Measurements from ENCODE around the gene KLHL1.

Gene KLHL1

DNA sequence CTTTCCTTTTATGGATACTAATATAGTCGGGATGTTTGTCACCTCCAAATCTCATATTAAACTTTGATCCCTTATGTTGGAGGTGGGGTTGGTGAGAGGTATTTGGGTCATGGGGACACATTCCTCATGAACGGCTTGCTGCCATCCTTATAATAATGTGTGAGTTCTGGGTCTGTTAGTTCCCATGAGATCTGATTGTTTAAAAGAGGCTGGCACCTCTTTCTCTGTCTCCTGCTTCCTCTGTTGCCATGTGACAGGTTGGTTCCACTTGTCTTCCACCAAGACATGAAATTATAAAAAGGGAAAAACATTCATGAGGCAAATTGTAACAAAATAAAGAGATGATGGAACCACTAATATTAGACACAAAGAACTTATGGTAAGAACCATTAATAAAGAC lies 108.4 kb downstream of the KLHL1 start:
- no peak for DNase-seq (ENCODE audit: low read depth)

DNA sequence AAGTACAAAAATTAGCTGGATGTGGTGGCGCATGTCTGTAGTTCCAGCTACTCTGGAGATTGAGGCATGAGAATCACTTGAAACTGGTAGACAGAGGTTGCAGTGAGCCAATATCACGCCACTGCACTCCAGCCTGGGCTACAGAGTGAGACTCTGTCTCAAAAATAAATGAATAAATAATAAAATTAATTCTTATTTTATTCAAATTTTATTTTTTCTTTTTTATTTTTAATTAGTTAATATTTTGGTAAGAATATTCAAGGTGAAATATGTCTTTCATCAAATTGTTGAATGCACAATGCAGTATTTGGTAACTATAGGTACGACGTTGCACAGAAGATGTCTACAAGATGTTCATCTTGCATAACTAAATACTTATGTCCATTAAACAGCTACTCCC lies 111.2 kb downstream of the KLHL1 start:
- DNase-seq (ENCODE audit: low read depth): no peak

DNA sequence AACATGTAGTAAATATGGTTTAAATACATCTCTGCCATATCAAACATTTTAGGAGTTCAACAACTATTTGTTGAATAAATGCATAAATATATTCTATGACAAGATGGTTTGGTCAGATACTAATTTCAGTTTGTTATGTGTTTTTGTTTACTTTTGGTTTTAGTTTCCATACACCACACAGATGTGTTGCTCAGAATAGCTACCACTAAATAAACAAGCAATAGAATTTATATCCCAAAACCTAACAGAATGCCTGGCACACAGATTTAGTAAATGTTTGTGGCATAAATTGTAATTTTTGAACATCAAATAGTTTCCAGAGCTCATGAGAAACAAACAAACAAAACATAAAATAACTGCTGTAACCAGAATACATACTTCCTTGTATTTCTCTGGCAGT lies 127.5 kb downstream of the KLHL1 start:
- DNase-seq (ENCODE audit: low read depth): no peak

DNA sequence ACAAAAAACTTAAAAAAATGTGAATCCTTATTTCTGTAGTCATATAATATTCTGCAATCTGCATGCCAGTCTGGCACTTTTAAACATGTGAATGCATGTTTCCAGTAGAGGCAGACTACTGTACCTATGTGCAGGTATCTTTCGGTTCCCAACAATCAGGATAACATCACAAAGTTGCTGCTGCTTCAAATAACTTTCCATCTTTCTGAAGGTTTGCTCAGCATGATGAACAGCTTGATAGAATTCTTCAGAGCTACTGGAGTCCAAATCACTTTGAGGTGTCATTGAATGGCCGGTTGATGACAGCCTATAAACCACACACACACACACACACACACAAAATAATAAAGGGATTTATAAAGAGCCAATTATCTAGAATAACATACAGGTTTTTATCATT lies 132.8 kb downstream of the KLHL1 start:
- no peak for DNase-seq (ENCODE audit: low read depth)

DNA sequence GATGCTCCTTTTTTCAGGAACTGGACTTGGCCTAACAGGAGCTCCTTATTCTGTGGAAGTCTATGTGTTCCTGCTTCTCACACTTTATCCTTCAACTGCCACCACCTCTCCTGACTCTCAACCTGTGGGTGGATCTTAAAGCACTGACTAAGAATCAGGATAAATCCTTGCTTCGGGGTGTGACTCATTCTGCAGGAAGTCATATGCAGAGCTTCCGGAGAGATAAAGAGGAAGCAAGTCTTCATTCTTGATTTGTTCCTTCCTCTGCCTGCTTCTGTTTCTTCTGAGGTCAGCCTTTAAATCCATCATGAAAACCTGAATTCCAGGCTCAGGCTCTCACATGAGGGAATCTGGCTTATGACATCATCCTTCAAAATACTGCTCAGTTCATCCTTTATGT lies 137.7 kb downstream of the KLHL1 start:
- peak; percentile 38 for DNase-seq (ENCODE audit: low read depth)

DNA sequence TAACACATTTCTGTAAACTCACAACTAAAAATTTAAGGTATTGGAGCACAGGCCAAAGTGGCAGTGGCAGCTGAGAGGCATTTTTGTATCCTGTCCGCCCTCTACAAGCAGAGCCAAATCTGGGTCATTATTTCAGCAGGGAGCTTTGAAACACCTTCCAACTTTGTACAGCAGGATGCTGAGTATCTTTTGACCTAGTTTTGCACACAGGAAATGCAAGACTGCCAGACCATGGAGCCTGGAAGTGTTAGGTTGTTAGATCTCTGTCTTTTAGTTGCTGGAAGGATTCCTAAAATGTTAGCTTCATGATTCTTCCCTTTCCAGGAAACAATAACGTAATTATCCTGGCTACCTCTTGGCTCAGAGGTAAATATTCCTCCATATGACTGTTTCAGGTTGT lies 149.2 kb downstream of the KLHL1 start:
- no peak for DNase-seq (ENCODE audit: low read depth)

DNA sequence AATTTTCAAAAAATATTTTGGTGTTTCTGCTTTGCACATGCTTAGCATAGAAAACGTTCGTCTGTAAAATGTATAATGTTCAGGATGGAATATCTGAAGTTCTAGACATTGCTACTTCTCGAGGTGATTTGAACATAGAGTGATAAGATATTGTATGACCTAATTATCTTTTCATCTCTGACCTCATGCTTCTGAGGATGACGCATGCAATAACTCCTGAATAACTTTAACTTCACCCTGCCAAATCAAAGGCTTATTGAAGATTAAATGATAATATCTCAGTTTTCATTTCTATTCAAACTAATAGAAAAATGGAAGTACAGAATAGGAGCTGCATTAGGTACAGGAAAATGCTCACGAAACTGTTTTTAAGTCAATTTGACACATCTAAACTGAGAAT lies 151.4 kb downstream of the KLHL1 start:
- no peak for DNase-seq (ENCODE audit: low read depth)

DNA sequence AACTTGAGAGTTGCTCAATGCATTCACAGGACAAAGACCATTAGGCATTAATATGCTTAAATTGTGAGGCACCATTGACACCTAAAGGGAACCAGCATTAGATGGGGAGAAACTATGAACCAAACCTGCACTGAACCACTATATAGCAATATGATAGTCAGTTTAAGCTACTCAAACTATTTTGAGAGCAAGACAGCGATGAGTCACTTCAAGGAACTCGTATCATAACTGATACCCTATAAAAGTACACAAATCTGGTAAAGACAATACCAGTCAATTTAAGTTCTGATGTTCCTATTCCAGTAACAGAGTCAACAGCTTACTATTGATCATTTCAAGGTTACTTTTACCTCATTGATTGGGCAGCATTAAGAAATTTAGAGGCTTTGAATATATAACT lies 151.9 kb downstream of the KLHL1 start:
- no peak for DNase-seq (ENCODE audit: low read depth)

DNA sequence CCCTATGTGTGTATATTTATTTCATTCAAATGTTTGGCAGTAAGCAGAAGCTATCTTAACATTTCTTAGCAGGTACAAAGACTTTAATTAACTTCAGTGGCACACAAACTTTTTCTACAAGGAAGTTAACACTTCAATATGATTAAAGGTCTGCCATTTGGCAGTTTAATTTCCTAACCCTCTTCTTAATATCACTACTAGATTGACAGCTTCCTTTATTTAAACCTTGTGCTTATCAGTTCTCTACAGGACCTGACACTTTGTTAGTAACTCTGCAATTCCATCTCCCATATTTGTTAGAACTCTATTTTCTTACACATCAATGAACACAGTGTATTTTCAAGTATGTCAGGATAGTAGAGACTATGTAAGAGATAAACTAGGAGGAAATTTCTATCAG lies 153.0 kb downstream of the KLHL1 start:
- no peak for DNase-seq (ENCODE audit: low read depth)

DNA sequence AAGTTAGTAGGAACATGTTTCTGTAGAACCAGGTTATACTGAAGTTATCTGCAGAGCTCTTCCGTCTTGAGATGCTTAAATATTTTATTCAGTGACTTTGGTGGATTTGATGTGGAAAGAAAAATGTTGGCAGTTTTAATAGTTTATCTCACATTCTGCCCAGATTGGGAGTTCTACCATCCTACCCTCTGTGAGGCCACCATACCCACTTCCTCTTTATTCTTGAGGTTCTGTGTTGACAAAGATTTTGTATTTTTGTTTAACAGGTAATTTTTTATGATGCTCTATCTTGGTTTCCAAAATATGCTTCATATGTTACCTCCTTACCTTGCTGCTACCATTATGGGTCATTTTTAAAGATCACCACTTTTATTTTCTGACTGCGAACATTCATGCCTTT lies 156.8 kb downstream of the KLHL1 start:
- no peak for DNase-seq (ENCODE audit: low read depth)

DNA sequence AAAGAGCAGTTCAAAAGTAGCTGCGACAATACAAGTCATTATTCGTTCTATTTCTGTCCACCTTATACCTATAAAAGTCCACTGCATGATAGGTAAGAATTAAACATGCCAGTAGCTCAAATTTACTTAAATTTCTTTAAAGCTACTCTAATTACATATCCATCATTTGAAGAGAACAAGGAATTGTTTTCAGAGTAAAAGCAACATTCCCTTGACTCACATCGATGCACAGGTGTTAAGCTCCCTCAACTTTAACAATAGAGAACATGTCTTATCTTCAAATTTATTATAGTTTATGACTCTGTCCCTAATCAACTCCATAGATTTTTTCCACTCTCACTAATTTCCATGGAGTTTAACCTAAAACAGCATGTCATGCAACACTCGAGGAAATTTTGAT lies 158.1 kb downstream of the KLHL1 start:
- no peak for DNase-seq (ENCODE audit: low read depth)

DNA sequence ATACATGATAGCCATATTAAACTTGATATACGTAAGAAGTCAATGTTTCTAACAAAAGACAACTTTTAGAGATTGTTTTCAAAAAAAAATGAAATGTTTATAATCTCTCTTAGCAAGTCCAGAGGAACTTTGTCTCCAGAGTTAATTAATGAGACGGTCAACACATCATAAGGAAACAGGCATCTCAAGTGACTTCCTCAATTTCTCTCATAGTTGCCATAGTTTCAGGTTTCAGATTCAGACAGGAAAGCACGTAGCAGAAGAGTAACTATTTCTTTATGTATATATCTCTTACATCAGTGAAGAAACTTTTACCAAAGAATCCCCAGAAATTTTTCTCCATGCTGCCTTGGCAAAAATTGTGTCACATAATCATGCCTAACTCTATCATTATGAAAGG lies 160.2 kb downstream of the KLHL1 start:
- DNase-seq (ENCODE audit: low read depth): no peak

DNA sequence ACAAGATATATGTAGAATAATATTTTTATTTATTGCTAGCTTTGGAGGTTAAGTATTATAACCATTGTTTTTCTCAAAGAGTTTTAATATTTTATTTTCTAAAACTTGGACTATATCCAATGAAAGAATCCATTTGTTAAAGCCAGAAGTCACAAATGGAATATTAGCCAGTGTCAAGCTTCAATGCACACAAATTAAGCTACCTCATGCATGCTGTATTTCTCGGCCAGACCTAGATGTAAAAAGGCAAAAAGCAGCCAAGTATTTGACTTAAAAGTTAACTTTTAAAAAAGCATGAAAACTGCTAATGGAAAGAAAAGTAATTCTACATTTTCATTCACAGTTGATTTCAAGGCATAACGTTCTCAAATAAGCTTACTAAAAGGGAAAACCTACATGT lies 160.7 kb downstream of the KLHL1 start:
- DNase-seq (ENCODE audit: low read depth): peak; percentile 2

DNA sequence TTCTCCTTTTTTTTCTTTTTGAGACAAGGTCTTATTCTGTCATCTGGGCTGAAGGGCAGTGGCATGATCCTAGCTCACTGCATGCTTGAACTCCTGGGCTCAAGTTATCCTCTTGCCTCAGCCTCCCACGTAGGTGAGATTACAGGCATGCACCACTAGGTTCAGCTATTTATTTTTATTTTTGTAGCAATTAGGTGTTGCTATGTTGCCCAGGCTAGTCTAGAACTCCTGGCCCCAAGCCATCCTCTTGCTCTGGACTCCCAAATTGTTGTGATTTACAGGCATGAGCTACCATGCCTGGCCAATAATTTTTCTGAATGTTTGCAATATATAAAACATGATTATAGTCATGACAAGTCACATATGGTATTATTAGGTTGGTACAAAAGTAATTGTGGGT lies 161.7 kb downstream of the KLHL1 start:
- DNase-seq (ENCODE audit: low read depth): no peak

DNA sequence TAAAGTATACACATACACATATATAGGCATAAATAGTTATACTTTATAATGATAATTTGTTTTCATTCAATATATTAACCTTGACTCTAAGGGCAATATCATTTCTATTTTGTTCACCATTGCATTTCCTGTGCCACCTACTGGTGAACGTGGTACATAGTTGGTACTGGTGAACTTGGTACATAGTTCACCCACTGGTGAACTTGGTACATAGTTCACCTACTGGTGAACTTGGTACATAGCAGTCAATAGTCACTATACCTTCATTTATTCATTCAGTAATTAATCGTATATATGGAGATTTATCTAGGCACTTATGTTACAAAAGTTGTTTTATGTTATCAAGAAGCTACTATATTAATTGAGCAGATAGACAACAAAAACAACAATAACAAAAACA lies 173.2 kb downstream of the KLHL1 start:
- DNase-seq (ENCODE audit: low read depth): no peak

DNA sequence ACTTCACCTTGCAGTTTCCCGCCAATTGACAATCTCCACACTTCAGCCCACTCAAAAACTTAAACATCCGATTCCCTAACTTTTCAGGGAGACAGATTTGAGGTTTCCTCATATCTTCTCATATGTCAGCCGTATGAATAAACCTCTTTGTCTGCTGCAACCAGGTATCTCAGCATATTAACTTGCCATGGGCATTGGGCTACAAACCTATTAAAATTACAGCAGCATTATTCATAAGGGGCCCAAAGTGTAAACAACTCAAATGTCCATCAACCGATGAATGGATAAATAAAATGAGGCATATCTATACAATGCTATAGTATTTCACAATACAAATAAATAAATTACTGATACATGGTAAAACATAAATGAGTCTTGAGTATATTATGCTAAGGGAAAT lies 180.0 kb downstream of the KLHL1 start:
- DNase-seq (ENCODE audit: low read depth): no peak

DNA sequence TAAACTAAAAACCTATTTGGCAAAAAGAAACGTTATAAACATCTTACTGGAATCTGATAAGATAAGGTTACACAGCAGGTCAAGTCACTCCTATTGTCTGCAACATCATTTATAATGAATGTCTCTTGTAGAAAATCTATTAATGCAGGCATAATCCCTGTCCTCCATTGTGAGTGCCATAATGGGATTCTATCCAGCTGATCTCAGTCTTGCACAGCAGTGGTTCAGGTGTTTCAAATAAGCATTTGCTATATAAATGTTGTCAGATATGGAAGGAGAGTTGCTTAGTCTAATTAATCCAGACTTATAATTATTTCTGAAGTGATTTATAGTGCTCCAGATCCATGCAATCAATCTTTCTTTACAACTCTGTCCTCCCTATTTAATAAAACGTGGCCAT lies 187.1 kb downstream of the KLHL1 start:
- no peak for DNase-seq (ENCODE audit: low read depth)

DNA sequence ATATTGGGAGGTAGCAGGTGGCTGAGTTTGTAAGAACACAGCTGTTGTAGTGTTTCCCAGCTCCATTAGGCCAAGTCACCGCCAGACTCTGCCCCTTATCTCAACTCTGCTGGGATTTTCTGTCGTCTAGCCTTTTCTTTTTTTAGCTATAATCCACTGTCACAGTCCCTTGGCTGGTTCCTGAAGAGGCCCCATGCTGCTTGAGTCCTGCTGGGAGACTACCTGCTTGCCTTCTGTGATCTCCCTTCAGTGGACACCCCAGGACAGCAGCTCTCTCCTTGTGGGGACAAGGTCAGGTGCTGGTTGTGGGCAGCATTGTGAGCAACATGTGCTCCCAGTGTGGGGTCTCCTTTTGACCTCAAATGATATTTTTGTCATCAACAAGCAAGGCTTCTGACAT lies 195.6 kb downstream of the KLHL1 start:
- no peak for DNase-seq (ENCODE audit: low read depth)

DNA sequence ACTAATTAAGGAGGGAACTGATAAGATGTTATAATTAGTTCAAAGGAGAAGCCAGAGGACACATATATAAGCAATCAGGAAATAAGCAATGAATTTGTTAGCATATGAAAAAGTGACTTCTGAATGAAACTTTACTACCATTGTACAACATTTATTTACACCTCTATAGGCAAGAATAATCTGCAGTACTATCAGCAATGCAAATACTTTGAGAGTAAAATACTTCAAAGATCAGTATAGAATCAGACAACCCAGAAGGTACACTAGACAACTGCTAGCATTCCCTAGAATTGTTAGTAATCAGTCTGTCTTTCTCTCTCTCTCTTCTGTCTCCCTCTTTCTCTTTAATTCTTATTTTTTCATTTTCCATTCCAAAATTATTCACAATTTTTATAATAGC lies 197.5 kb downstream of the KLHL1 start:
- no peak for DNase-seq (ENCODE audit: low read depth)

DNA sequence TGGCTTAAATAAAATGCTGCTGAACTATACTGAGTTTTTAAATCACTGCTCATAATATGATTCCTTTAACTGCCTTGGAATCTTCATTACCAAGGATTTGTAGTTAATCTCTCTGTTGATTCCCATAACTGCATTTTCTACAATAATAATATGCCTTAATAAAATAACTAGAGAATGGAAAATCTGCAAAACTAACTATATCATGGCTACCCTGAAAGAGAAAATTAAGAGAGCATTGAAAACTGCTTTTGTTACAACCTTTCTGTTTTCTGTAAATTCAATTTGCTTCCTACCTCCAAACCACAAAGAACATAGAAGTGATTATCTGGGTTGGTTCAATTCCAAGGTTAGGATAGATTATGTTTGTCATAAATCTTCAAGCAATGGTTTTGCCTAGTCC lies 203.5 kb downstream of the KLHL1 start:
- DNase-seq (ENCODE audit: low read depth): no peak

DNA sequence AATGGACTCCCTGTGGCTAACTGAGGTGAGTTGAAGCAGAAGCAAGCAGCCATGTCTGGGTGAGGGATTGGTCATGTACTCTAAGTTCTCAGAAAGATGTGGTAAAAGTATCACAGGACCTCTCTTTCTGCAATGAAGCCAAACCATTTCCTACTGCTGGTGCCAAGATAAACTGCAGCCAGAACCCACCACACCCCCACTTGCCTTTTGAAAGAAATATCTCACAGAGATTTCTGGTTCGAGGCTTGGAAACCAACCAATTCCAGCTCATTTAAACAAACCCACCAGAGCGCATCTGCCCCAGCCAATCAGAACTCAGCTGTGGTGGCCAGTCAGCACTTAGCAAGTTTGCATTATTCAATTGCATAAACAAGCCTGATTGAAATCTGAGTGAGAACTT lies 205.2 kb downstream of the KLHL1 start:
- peak; percentile 9 for DNase-seq (ENCODE audit: low read depth)

DNA sequence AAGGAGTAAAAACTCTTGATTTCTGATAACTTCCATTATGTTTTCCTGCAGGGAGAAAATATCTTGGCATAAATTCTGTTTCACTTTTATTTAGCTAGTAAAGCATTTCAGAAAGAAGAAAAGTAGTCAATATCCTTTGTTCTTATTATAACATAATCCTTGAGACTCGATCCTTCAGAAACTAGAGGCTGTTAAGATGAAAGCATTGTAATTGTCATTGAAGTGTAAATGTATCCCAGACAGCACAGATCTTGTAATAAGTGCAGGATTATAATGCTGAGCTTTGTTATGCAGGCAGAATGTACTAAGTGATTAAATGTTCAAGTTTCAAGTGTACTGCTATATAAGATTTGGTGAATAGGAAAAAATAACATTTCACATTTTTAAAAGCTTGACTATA lies 225.8 kb downstream of the KLHL1 start:
- no peak for DNase-seq (ENCODE audit: low read depth)

DNA sequence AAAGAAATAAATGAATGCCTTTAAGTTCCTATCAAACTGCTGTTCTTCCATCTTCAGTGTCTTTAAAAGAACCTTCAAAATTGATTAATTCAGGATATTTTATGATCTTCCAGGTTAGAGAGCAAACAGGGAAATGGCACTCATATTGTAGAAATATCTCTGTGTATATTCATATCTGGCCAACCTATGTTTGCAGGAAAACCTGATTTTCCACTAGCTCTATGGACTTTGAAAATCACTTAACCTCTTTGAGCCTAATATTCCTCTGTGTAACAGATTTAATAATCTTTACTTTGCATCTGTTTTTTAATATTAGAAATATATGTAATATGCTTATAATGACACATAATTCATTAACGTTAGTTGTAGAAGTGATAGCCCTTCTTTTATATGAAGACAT lies 228.3 kb downstream of the KLHL1 start:
- DNase-seq (ENCODE audit: low read depth): no peak

DNA sequence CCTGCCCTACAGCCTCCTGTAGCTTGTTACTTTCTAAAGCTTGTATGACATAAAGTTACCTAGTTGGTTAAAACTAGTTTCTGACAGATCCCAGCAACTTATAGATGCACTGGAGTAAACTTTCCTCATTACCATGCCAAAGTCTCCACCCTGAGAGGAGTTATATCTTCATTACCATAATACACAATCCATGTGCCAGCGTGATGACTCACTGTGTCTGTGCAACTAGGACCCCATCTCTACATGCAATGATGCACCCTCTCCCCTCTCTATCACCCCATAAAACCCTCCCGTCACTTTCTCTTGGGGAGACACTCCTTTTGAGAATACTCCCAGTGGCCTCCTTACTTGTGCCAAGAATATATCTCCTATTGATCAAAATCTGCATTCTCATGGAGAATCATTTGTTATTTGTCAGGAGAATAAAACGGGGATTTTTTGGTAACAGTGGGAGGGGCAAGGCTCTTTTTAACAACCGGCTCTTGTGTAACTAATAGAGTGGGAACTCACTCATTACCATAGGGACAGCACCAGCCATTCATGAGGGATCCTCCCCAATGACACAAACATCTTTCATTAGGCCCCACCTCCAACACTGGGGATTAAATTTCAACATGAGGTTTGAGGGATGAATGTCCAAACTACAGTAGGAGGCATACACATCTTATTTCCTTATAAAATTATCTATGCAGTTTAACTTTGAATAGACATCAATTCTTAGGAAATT lies 235.8 kb downstream of the KLHL1 start:
- no peak for DNase-seq (ENCODE audit: low read depth)

DNA sequence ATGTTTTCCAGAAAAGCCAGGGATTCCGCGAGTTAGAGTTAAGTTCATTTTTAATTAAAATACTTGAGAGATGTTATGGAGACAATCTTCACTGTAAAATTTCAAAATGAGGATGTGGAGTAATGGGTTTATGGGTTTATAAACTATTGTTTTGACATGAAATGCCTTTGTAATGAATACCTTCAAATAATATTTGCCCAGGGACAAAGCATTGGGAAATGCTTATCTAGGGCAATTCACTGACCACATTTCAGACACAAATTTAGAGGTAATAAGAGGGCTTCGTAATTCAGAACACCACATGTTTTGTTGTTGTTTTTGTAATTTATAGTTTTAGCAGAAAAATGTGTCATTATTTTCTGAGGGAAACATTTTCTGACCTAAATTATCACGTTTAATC lies 241.7 kb downstream of the KLHL1 start:
- DNase-seq (ENCODE audit: low read depth): peak; percentile 7
